ENCODE data around the gene PARD3B. TPM values are rescaled to one million over a fixed set of nuclear protein-coding genes. Genes with fewer than 3 reads are reported as not detected.

Gene PARD3B
- total and polyA plus RNA-seq, 2 of the 8 experiments (the other 6 are each of a cell fraction or from before 2014, with no cell fraction given), result 1.2 to 5.7 TPM

GRCh38 chr2:204877691-204878090 is 332.4 kb downstream of the PARD3B start:
- Histone ChIP-seq H2BK5ac (ENCODE audit: low read depth, low read length) (no peak overlapping the region), H4K91ac (replicated peaks; ENCODE audit: insufficient read length, low read length) (no peak overlapping the region), H2AK5ac (ENCODE audit: low read depth, low read length) (no peak overlapping the region), H3K4ac (replicated peaks; ENCODE audit: insufficient read length, low read depth, low read length) (no peak overlapping the region), H4K8ac (ENCODE audit: extremely low read depth, insufficient read depth, low read length) (no peak overlapping the region), H2BK120ac (replicated peaks; ENCODE audit: low read depth, low read length) (no peak overlapping the region), H3K79me2 (ENCODE audit: control insufficient read depth in 1 of 2, insufficient read depth in 2 of 2, low read length in 2 of 2) (no peaks in the 10 kb centered on the region), H2BK15ac (ENCODE audit: low read length) (no peak overlapping the region), H3K14ac (ENCODE audit: insufficient read length) (no peak overlapping the region), H3K4me3 (ENCODE audit: extremely low read depth in 1 of 4, insufficient read depth in 2 of 4, low read depth in 3 of 4, low read length in 4 of 4) (no peak overlapping the region), H3K18ac (ENCODE audit: extremely low read depth, low read length) (no peak overlapping the region), H2AFZ (ENCODE audit: low read length) (no peak overlapping the region), H3K56ac (replicated peaks; ENCODE audit: insufficient read length, low read depth, low read length) (no peak overlapping the region), H3K4me2 (ENCODE audit: insufficient read depth in 1 of 2, low read depth in 2 of 2, low read length in 2 of 2) (no peak overlapping the region), H3K23me2 (ENCODE audit: low read depth, low read length) (no peaks in the 10 kb centered on the region), H4K5ac (ENCODE audit: insufficient read length, low read depth, low read length) (no peak overlapping the region), H2BK20ac (ENCODE audit: low read length) (no peak overlapping the region), H3K4me1 (replicated peaks in 1 of 4; ENCODE audit: control insufficient read depth in 3 of 4, insufficient read depth in 4 of 4, low read length in 3 of 4) (peaks cover 2 to 5% (median 3%) of the 10 kb centered on the region in 4 experiments; a peak in 5 of 7 replicates), H3K79me1 (ENCODE audit: low read depth, low read length) (no peaks in the 10 kb centered on the region), H3K27me3 (replicated peaks in 1 of 4; ENCODE audit: control insufficient read depth in 3 of 4, extremely low read depth in 1 of 4, insufficient read depth in 3 of 4, low read length in 3 of 4) (no peaks in the 10 kb centered on the region), H3K23ac (ENCODE audit: insufficient read length) (no peak overlapping the region), H3K9ac (replicated peaks in 1 of 4; ENCODE audit: extremely low read depth in 1 of 4, low read depth in 3 of 4, low read length in 3 of 4) (no peak overlapping the region), H4K20me1 (replicated peaks in 1 of 2; ENCODE audit: control insufficient read depth in 1 of 2, insufficient read depth in 2 of 2, low read length in 2 of 2) (no peaks in the 10 kb centered on the region), H3K9me3 (ENCODE audit: insufficient read depth in 2 of 2, low read depth in 1 of 2, low read length in 1 of 2) (no peaks in the 10 kb centered on the region), H3K27ac (ENCODE audit: low read depth, low read length) (no peak overlapping the region), H3K36me3 (ENCODE audit: control insufficient read depth in 2 of 4, insufficient read depth in 4 of 4, low read length in 3 of 4) (no peaks in the 10 kb centered on the region), H2BK12ac (ENCODE audit: low read depth, low read length) (no peak overlapping the region)
- CTCF ChIA-PET (ENCODE audit: partially characterized antibody), result no interaction called here
- DNase-seq (ENCODE audit: low read depth in 1 of 2, low spot score in 2 of 2) (no peak), FAIRE-seq (no peak)
- TF ChIP-seq NANOG (IDR thresholded peaks at IDR 0.05; ENCODE audit: insufficient read depth, low read depth, low read length, poor library complexity, severe bottlenecking) (no peak), ASH2L (IDR thresholded peaks at IDR 0.05; ENCODE audit: low read length) (no peak), CBX8 (IDR thresholded peaks at IDR 0.05; ENCODE audit: borderline replicate concordance, low read depth, low read length) (no peak), GABPA (IDR thresholded peaks at IDR 0.05; ENCODE audit: borderline replicate concordance, insufficient read depth, low read length) (no peak), ATF2 (IDR thresholded peaks at IDR 0.05; ENCODE audit: low read length) (no peak), TBP (IDR thresholded peaks at IDR 0.05; ENCODE audit: low read depth, low read length) (no peak)
- POLR2A ChIA-PET (ENCODE audit: partially characterized antibody), result no interaction called here

Measured in H1 (cell line).